Measurements from ENCODE around the gene ARHGAP6. TPM values are rescaled to one million over a fixed set of nuclear protein-coding genes. Genes with fewer than 3 reads are reported as not detected.

ARHGAP6 gene
- total RNA-seq, 4 donors from 2014 or later = 2.7 to 9.1 (median 4.3) TPM

DNA sequence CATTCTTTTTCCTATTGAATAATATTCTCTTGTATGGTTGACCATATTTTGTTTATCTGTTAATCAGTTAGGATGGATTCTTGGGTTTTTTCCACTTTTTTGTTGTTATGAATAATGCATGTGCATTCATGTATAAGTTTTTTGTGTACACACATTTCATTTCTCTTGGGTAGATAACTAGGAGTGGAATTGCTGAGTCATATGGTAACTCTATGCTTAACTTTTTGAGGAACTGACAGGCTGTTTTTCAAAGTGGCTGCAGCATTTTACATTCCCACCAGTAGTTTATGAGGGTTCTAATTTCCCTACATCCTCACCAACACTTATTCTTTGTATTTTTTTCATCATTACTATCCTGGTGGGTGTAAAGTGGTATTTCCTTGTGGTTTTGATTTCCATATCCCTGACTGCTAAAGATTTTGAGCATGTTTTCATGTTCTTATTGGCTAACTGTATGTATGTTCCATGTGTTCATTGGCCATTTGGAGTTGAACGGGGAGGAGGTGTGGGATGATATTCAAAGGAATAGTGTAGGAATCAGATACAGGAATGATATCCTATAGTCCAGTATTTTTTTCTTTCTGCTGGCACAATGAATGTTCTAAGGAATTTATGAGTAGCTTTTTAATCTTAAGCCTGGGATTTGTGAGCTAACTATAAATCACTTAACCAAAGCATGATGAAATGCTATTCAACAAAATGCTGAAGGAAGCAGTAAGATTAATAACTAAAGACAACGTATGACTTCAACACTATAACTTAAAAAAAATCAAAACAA lies 258.2 kb downstream of the ARHGAP6 start:
- no peak overlapping the region for H3K4me3 ChIP-seq (ENCODE audit: low read depth, poor library complexity, severe bottlenecking)
- WGBS, 2 donors = 67 to 69% methylated on average over 2 of the region's 2 CpGs
- no peak for DNase-seq (ENCODE audit: low spot score in 2 of 2)
- no peak for TF ChIP-seq POLR2A (IDR thresholded peaks at IDR 0.05)
- TF ChIP-seq, protein P1, sequence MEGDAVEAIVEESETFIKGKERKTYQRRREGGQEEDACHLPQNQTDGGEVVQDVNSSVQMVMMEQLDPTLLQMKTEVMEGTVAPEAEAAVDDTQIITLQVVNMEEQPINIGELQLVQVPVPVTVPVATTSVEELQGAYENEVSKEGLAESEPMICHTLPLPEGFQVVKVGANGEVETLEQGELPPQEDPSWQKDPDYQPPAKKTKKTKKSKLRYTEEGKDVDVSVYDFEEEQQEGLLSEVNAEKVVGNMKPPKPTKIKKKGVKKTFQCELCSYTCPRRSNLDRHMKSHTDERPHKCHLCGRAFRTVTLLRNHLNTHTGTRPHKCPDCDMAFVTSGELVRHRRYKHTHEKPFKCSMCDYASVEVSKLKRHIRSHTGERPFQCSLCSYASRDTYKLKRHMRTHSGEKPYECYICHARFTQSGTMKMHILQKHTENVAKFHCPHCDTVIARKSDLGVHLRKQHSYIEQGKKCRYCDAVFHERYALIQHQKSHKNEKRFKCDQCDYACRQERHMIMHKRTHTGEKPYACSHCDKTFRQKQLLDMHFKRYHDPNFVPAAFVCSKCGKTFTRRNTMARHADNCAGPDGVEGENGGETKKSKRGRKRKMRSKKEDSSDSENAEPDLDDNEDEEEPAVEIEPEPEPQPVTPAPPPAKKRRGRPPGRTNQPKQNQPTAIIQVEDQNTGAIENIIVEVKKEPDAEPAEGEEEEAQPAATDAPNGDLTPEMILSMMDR (IDR thresholded peaks at IDR 0.05) = no peak
- intact Hi-C loops (cut with DNase I; ENCODE audit: low total_unique reads) = no loop called here

- TF ChIP-seq, protein P1 (IDR thresholded peaks at IDR 0.05) = no peak
- no peak for TF ChIP-seq POLR2A (IDR thresholded peaks at IDR 0.05)
- intact Hi-C loops (cut with DNase I; ENCODE audit: low total_unique reads) = no loop called here
- H3K4me3 ChIP-seq (ENCODE audit: low read depth, poor library complexity, severe bottlenecking) = no peak overlapping the region
- DNase-seq (ENCODE audit: low spot score in 2 of 2) = no peak
- WGBS, 2 donors = 75 to 80% methylated on average over 9 of the region's 9 CpGs
Measured at GRCh38 chrX:11406109-11406765, 259.5 kb downstream of the ARHGAP6 start.

- no peak overlapping the region for H3K4me3 ChIP-seq (ENCODE audit: low read depth, poor library complexity, severe bottlenecking)
- no peak for TF ChIP-seq POLR2A (IDR thresholded peaks at IDR 0.05)
- TF ChIP-seq, protein P1 (IDR thresholded peaks at IDR 0.05) = no peak
- no peak for DNase-seq (ENCODE audit: low spot score in 2 of 2)
- intact Hi-C loops (cut with DNase I; ENCODE audit: low total_unique reads) = no loop called here
- WGBS, 2 donors = 55 to 74% methylated on average over 3 of the region's 3 CpGs
Measured at GRCh38 chrX:11403631-11404030, 262.1 kb downstream of the ARHGAP6 start.

- intact Hi-C loops (cut with DNase I; ENCODE audit: low total_unique reads) = no loop called here
- no peak for DNase-seq (ENCODE audit: low spot score in 2 of 2)
- no peak overlapping the region for H3K4me3 ChIP-seq (ENCODE audit: low read depth, poor library complexity, severe bottlenecking)
- TF ChIP-seq, protein P1 (IDR thresholded peaks at IDR 0.05) = no peak
- no peak for TF ChIP-seq POLR2A (IDR thresholded peaks at IDR 0.05)
- WGBS, 2 donors = 37 to 47% methylated on average over 2 of the region's 2 CpGs
Measured at GRCh38 chrX:11401966-11402365, 263.8 kb downstream of the ARHGAP6 start.

GRCh38 chrX:11399489-11400094 lies 266.1 kb downstream of the ARHGAP6 start:
- 75% methylated on average over 2 of the region's 2 CpGs for WGBS, 2 donors
- TF ChIP-seq POLR2A (IDR thresholded peaks at IDR 0.05) = no peak
- TF ChIP-seq, protein P1 (IDR thresholded peaks at IDR 0.05) = no peak
- intact Hi-C loops (cut with DNase I; ENCODE audit: low total_unique reads) = no loop called here
- H3K4me3 ChIP-seq (ENCODE audit: low read depth, poor library complexity, severe bottlenecking) = no peak overlapping the region
- DNase-seq (ENCODE audit: low spot score in 2 of 2) = no peak

All from lower leg skin (tissue), 4 donors.